HEK293T (cell line): Measurements from ENCODE around the gene PRAMEF33.
"Not testable (repeated sequence)": the region's sequence is repeated elsewhere in the genome, so short reads cannot be mapped to it uniquely, and the experiment has no call there.

Source experiments
- ARNT ChIP-seq: fragments of 450-650 bp; IDR thresholded peaks from 2 replicates; pipeline ENCODE4 v1.6.1; 2017; ENCODE audit warnings: mild to moderate bottlenecking
- FOXA1 ChIP-seq: fragments of 450-650 bp; IDR thresholded peaks from 2 replicates; pipeline ENCODE4 v1.6.1; 2016; ENCODE audit warnings: mild to moderate bottlenecking
- FOXM1 ChIP-seq: fragments of 450-650 bp; IDR thresholded peaks from 2 replicates; pipeline ENCODE4 v1.6.1; 2017; ENCODE audit warnings: mild to moderate bottlenecking, borderline replicate concordance
- HDGF ChIP-seq: fragments of 450-650 bp; IDR thresholded peaks from 2 replicates; pipeline ENCODE4 v1.6.1; 2017; ENCODE audit warnings: antibody characterized with exemption, borderline replicate concordance
- L3MBTL2 ChIP-seq: fragments of 450-650 bp; conservative IDR thresholded peaks from 2 replicates; pipeline ENCODE4 v1.6.1; 2016; ENCODE audit warnings: mild to moderate bottlenecking
- LEF1 ChIP-seq: fragments of 450-650 bp; IDR thresholded peaks from 2 replicates; pipeline ENCODE4 v1.6.1; 2017; ENCODE audit warnings: mild to moderate bottlenecking, borderline replicate concordance
- NFRKB ChIP-seq: fragments of 450-650 bp; IDR thresholded peaks from 2 replicates; pipeline ENCODE4 v1.6.1; 2016; ENCODE audit warnings: mild to moderate bottlenecking, moderate library complexity
- SP1 ChIP-seq: fragments of 450-650 bp; IDR thresholded peaks from 2 replicates; pipeline ENCODE4 v1.6.1; 2017
- SUZ12 ChIP-seq: fragments of 450-650 bp; IDR thresholded peaks from 2 replicates; pipeline ENCODE4 v1.6.1; 2016; ENCODE audit warnings: mild to moderate bottlenecking
- ZNF384 ChIP-seq: fragments of 450-650 bp; IDR thresholded peaks from 2 replicates; pipeline ENCODE4 v1.6.1; 2016

GRCh38 chr1:13315281-13315680 is 11.9 kb downstream of the PRAMEF33 start, which contains the start of gene PRAMEF15:
- TF ChIP-seq ZNF384, NFRKB, FOXM1, ARNT, LEF1, FOXA1, L3MBTL2, SP1, SUZ12, HDGF: not testable (repeated sequence)
